Measurements from ENCODE around the gene FLACC1. TPM values are rescaled to one million over a fixed set of nuclear protein-coding genes. Genes with fewer than 3 reads are reported as not detected.

Gene FLACC1
- total RNA-seq, 1 donor from 2014 or later = 0.26 TPM

DNA sequence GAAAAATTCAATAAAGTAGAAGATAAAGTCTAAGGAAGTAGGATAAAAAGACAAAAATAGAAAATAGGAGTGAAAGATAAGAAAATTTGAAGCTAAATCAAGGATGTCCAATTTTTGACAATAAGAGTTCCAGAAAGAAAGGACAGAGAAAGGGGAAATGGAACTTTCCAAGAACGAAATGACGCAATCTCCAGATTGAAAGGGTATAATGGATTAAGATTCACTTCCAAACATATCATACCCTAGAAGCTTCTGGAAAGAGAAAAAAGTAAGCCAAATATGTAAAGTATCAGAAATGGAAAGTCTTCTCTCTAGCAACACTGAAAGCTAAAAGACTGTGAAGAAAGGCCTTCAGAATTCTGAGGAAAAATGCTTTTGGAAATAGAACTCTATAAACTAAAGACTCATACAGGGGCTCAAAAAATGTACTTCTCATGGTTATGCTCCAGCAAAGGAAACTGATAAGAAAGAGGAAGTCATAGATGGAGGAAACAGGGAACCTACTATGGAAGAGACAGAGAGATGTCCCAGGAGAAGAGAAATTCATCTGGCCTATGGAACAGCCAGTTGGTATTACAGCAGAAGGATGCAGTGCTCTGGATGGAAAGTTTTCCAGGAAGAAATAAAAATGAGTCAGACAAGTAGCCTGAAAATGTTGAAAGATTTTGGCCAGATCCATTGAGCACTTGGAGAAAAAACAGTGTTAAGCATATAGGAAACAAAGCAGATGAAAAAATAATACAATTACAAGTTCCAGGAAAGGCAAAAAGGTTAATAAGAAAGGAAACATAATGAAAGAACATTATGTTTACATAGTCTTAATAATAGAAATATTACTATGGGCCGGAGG lies 76.7 kb downstream of the FLACC1 start:
- no peak for DNase-seq (ENCODE audit: low read depth)
- no peak for FAIRE-seq
- Histone ChIP-seq H3K36me3 (ENCODE audit: control insufficient read depth, insufficient read depth, low read length) (peaks cover 6% of the 10 kb centered on the region), H3K27me3 (ENCODE audit: control insufficient read depth, insufficient read depth, low read length) (no peaks in the 10 kb centered on the region), H3K4me3 (ENCODE audit: low read depth, low read length) (no peak overlapping the region)
- TF ChIP-seq, protein P1, sequence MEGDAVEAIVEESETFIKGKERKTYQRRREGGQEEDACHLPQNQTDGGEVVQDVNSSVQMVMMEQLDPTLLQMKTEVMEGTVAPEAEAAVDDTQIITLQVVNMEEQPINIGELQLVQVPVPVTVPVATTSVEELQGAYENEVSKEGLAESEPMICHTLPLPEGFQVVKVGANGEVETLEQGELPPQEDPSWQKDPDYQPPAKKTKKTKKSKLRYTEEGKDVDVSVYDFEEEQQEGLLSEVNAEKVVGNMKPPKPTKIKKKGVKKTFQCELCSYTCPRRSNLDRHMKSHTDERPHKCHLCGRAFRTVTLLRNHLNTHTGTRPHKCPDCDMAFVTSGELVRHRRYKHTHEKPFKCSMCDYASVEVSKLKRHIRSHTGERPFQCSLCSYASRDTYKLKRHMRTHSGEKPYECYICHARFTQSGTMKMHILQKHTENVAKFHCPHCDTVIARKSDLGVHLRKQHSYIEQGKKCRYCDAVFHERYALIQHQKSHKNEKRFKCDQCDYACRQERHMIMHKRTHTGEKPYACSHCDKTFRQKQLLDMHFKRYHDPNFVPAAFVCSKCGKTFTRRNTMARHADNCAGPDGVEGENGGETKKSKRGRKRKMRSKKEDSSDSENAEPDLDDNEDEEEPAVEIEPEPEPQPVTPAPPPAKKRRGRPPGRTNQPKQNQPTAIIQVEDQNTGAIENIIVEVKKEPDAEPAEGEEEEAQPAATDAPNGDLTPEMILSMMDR (IDR thresholded peaks at IDR 0.05; ENCODE audit: insufficient read depth, low read length, severe bottlenecking) = no peak

DNA sequence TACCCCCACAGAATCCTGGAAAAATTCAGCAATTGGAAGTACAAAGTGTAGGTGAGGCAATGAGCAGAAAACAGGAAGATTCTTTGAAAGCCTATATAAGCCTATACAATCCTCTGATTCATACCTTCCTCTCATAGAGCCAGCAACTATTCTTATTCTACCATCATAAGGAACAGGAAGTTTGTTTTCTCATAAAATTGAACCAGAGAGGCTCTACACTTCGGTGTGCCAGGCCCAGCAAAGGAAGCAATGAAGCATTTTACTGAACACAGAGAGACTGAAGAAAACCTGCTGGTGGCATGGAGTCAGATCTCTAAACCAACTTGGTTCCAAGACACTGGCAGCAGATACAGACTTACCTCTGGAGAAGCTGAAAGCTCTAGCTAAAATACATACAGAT lies 78.1 kb downstream of the FLACC1 start:
- Histone ChIP-seq H3K4me3 (ENCODE audit: low read depth, low read length) (no peak overlapping the region), H3K27me3 (ENCODE audit: control insufficient read depth, insufficient read depth, low read length) (no peaks in the 10 kb centered on the region), H3K36me3 (ENCODE audit: control insufficient read depth, insufficient read depth, low read length) (peaks cover 5% of the 10 kb centered on the region)
- TF ChIP-seq, protein P1 (IDR thresholded peaks at IDR 0.05; ENCODE audit: insufficient read depth, low read length, severe bottlenecking) = no peak
- DNase-seq (ENCODE audit: low read depth) (no peak), FAIRE-seq (no peak)

DNA sequence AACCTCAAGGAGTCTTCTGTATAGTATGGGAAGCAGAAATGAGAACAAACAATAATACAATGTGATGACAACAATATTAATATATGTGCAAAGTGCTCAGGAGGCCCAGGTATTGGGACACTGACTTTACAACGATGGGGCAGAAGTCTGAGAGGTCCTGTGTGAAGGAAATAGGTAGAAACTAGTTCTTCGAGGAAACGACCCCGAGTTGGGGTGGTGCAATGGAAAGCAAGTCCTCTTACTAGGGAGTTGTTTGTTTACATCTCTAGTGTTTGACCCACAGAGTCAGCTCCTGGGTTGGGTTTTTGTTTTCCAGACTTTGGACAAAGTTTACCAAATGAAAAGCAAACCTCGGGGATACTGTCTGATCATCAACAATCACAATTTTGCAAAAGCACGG lies 80.6 kb downstream of the FLACC1 start:
- Histone ChIP-seq H3K36me3 (ENCODE audit: control insufficient read depth, insufficient read depth, low read length) (peaks cover 13% of the 10 kb centered on the region), H3K4me3 (ENCODE audit: low read depth, low read length) (no peak overlapping the region), H3K27me3 (ENCODE audit: control insufficient read depth, insufficient read depth, low read length) (no peaks in the 10 kb centered on the region)
- FAIRE-seq (no peak), DNase-seq (ENCODE audit: low read depth) (no peak)
- TF ChIP-seq, protein P1 (IDR thresholded peaks at IDR 0.05; ENCODE audit: insufficient read depth, low read length, severe bottlenecking) = no peak

DNA sequence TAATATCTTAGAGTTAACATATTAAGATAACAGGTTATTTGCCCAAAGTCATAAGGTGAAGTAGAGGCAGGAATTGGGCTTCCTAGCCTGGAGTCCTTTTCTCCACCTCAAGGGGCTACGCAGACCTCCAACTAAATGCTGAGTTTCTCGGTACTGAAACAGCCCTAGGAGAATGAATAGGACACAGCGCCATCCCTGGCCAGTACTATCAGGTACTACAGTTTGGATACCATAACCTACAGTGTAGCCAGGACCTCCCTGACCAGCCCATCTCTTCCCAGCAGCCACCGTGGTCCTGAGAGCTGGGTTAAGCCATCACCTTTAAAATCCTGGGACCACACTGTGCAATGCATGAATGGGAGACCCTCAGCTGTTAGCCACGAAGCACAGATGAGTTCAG lies 81.2 kb downstream of the FLACC1 start:
- FAIRE-seq = no peak
- no peak for DNase-seq (ENCODE audit: low read depth)
- TF ChIP-seq, protein P1 (IDR thresholded peaks at IDR 0.05; ENCODE audit: insufficient read depth, low read length, severe bottlenecking) = no peak
- Histone ChIP-seq H3K36me3 (ENCODE audit: control insufficient read depth, insufficient read depth, low read length) (peaks cover 13% of the 10 kb centered on the region), H3K4me3 (ENCODE audit: low read depth, low read length) (no peak overlapping the region), H3K27me3 (ENCODE audit: control insufficient read depth, insufficient read depth, low read length) (no peaks in the 10 kb centered on the region)

DNA sequence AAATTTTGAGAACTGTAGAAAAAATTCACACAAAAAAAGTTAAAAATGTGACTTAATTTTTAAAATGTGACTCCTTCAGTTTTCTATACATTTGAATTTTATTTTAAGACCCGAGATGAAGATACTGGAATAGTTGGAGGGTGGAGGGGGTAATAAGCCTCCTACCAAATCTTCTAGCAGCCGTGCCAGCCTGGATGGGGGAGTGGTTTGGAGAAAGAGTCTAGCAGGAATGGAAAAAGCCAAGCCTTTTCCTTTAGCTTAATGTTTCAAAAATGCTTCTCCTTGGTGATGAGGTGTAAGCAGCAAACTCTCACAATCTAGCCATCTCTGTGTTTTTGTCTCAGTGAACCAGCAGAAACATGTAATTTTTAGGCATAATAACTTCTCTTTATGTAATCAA lies 82.1 kb downstream of the FLACC1 start:
- FAIRE-seq = no peak
- TF ChIP-seq, protein P1 (IDR thresholded peaks at IDR 0.05; ENCODE audit: insufficient read depth, low read length, severe bottlenecking) = no peak
- no peak overlapping the region for H3K4me3 ChIP-seq (ENCODE audit: low read depth, low read length)
- H3K36me3 ChIP-seq (ENCODE audit: control insufficient read depth, insufficient read depth, low read length) = peaks cover 14% of the 10 kb centered on the region
- no peaks in the 10 kb centered on the region for H3K27me3 ChIP-seq (ENCODE audit: control insufficient read depth, insufficient read depth, low read length)
- no peak for DNase-seq (ENCODE audit: low read depth)

Measured in bronchial epithelial cell (primary cell).